Liver (tissue), 3 donors: ENCODE data around the gene SLC25A28.

Experiments
- GABPA ChIP-seq, 2 donors: IDR thresholded peaks in 1 of 2; conservative IDR thresholded peaks in 1 of 2; 2 replicates each; pipeline ENCODE4 v1.6.1; 2016; ENCODE audit warnings: antibody characterized with exemption in 2 of 2, mild to moderate bottlenecking in 1 of 2, moderate library complexity in 1 of 2
- TF ChIP-seq, protein P1 (sequence below): fragments of 150-350 bp; IDR thresholded peaks from 2 replicates; pipeline ENCODE4 v1.5.1; 2017; ENCODE audit warnings: improper control_type of control experiment, low read depth, low read length; ENCODE audit not compliant: missing input control
- TF ChIP-seq, protein P2 (sequence below): IDR thresholded peaks from 2 replicates; pipeline ENCODE4 v1.6.1; 2016; ENCODE audit warnings: antibody characterized with exemption, mild to moderate bottlenecking
- donor health status: healthy.
- donor health status: healthy.

DNA sequence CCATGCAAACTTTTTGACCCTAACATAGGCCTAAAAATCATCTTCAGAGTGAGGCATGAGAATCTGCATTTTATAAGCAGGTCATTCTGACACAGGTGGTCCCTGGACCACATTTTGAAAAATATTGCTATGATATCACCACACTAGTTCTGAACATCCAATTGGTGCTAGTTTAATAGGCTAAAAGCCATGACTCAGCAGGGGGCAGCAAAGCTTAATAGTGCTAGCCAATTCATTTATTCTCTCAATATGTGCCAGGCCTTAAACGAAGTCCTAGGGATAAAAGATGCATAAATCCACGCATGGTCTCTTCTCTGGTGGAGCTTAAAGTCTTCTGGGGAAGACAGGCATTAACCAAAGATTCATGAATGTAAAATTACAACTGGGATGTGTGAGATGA is 10.2 kb upstream of the SLC25A28 start:
- TF ChIP-seq, protein P1, sequence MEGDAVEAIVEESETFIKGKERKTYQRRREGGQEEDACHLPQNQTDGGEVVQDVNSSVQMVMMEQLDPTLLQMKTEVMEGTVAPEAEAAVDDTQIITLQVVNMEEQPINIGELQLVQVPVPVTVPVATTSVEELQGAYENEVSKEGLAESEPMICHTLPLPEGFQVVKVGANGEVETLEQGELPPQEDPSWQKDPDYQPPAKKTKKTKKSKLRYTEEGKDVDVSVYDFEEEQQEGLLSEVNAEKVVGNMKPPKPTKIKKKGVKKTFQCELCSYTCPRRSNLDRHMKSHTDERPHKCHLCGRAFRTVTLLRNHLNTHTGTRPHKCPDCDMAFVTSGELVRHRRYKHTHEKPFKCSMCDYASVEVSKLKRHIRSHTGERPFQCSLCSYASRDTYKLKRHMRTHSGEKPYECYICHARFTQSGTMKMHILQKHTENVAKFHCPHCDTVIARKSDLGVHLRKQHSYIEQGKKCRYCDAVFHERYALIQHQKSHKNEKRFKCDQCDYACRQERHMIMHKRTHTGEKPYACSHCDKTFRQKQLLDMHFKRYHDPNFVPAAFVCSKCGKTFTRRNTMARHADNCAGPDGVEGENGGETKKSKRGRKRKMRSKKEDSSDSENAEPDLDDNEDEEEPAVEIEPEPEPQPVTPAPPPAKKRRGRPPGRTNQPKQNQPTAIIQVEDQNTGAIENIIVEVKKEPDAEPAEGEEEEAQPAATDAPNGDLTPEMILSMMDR = peak; percentile 62
- TF ChIP-seq, protein P2, sequence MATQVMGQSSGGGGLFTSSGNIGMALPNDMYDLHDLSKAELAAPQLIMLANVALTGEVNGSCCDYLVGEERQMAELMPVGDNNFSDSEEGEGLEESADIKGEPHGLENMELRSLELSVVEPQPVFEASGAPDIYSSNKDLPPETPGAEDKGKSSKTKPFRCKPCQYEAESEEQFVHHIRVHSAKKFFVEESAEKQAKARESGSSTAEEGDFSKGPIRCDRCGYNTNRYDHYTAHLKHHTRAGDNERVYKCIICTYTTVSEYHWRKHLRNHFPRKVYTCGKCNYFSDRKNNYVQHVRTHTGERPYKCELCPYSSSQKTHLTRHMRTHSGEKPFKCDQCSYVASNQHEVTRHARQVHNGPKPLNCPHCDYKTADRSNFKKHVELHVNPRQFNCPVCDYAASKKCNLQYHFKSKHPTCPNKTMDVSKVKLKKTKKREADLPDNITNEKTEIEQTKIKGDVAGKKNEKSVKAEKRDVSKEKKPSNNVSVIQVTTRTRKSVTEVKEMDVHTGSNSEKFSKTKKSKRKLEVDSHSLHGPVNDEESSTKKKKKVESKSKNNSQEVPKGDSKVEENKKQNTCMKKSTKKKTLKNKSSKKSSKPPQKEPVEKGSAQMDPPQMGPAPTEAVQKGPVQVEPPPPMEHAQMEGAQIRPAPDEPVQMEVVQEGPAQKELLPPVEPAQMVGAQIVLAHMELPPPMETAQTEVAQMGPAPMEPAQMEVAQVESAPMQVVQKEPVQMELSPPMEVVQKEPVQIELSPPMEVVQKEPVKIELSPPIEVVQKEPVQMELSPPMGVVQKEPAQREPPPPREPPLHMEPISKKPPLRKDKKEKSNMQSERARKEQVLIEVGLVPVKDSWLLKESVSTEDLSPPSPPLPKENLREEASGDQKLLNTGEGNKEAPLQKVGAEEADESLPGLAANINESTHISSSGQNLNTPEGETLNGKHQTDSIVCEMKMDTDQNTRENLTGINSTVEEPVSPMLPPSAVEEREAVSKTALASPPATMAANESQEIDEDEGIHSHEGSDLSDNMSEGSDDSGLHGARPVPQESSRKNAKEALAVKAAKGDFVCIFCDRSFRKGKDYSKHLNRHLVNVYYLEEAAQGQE = no peak
- TF ChIP-seq GABPA (IDR thresholded peaks at IDR 0.05 in 1 of 2, conservative IDR thresholded peaks at IDR 0.05 in 1 of 2) = no peak
